ENCODE results near the gene TBCEL. TPM values are rescaled to one million over a fixed set of nuclear protein-coding genes. Genes with fewer than 3 reads are reported as not detected.

Gene TBCEL
- total RNA-seq, 1 experiment from 2014 or later = 23.2 TPM

DNA sequence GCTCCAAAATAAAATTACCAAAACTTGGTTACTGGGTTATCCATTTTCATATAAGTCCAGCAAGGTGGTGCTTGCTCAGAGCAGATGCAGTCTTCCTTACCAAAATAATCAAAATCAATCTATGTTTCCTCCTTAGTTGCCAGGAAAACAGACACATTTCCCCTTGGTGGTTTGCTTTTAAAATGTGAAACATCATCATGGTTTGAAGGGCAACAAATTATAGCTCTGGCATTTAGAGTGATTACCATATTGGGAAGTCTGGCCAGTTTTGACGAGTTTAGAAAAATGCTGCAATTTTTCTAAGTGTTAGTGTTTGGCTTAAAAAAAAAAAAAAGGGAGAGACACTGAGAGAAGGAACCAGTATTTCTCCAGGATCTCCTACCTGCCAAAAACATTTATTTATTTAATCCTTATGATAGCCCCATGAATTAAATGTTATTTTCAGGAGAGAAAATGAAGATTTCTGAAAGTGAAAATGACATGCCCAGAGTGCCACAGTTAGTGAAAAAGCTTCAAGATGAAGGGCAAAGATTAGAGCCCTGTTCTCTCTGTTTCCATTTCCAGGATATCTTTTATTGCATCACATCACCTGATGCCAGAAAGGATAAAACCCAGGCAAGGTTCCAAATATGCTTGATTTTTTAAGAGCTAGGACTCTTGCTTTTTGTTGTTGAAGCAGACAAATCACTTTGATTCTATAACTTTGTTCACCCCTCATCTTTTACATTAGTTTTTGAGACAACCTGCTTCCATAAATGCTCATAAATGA is 29.6 kb upstream of the TBCEL start:
- CTCF ChIA-PET = no interaction called here
- intact Hi-C loops (cut with micrococcal nuclease; ENCODE audit: unreplicated experiment) (no loop called here), in situ Hi-C loops (cut with HindIII; ENCODE audit: low pct_unique_long_range_greater_than_20kb, low sequenced_read_pairs) (no loop called here)
- Histone ChIP-seq H3K4me3 (ENCODE audit: low read depth in 2 of 2, low read length in 2 of 2) (no peak overlapping the region), H3K4me1 (ENCODE audit: control insufficient read depth, insufficient read depth, low read length) (no peaks in the 10 kb centered on the region), H3K9me3 (ENCODE audit: control insufficient read depth, insufficient read depth, low read depth, low read length) (no peaks in the 10 kb centered on the region), H3K27me3 (ENCODE audit: control insufficient read depth, insufficient read depth, low read length) (peaks cover 42% of the 10 kb centered on the region), H3K36me3 (ENCODE audit: control insufficient read depth, insufficient read depth, low read length) (no peaks in the 10 kb centered on the region), H3K27ac (ENCODE audit: low read length) (no peak overlapping the region)
- POLR2A ChIA-PET = no interaction called here
- TF ChIP-seq, protein P1, sequence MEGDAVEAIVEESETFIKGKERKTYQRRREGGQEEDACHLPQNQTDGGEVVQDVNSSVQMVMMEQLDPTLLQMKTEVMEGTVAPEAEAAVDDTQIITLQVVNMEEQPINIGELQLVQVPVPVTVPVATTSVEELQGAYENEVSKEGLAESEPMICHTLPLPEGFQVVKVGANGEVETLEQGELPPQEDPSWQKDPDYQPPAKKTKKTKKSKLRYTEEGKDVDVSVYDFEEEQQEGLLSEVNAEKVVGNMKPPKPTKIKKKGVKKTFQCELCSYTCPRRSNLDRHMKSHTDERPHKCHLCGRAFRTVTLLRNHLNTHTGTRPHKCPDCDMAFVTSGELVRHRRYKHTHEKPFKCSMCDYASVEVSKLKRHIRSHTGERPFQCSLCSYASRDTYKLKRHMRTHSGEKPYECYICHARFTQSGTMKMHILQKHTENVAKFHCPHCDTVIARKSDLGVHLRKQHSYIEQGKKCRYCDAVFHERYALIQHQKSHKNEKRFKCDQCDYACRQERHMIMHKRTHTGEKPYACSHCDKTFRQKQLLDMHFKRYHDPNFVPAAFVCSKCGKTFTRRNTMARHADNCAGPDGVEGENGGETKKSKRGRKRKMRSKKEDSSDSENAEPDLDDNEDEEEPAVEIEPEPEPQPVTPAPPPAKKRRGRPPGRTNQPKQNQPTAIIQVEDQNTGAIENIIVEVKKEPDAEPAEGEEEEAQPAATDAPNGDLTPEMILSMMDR (IDR thresholded peaks at IDR 0.05) = no peak
- no peak for TF ChIP-seq SIN3A (IDR thresholded peaks at IDR 0.05; ENCODE audit: borderline replicate concordance, insufficient read depth, low read depth, low read length)
- no peak for TF ChIP-seq POLR2AphosphoS5 (IDR thresholded peaks at IDR 0.05; ENCODE audit: low read depth, low read length)
- no TSS peak for BruUV-seq (replicated peaks)
- no peak for ATAC-seq
- DNase-seq (ENCODE audit: low read depth, low spot score) = no peak

- no peak for ATAC-seq
- Histone ChIP-seq H3K36me3 (ENCODE audit: control insufficient read depth, insufficient read depth, low read length) (no peaks in the 10 kb centered on the region), H3K4me1 (ENCODE audit: control insufficient read depth, insufficient read depth, low read length) (no peaks in the 10 kb centered on the region), H3K9me3 (ENCODE audit: control insufficient read depth, insufficient read depth, low read depth, low read length) (no peaks in the 10 kb centered on the region), H3K4me3 (ENCODE audit: low read depth in 2 of 2, low read length in 2 of 2) (no peak overlapping the region), H3K27ac (ENCODE audit: low read length) (no peak overlapping the region), H3K27me3 (ENCODE audit: control insufficient read depth, insufficient read depth, low read length) (peaks cover 44% of the 10 kb centered on the region)
- in situ Hi-C loops (cut with HindIII; ENCODE audit: low pct_unique_long_range_greater_than_20kb, low sequenced_read_pairs) (no loop called here), intact Hi-C loops (cut with micrococcal nuclease; ENCODE audit: unreplicated experiment) (no loop called here)
- ChIA-PET POLR2A (no interaction called here), CTCF (no interaction called here)
- no peak for DNase-seq (ENCODE audit: low read depth, low spot score)
- no peak for TF ChIP-seq POLR2AphosphoS5 (IDR thresholded peaks at IDR 0.05; ENCODE audit: low read depth, low read length)
- TF ChIP-seq, protein P1 (IDR thresholded peaks at IDR 0.05) = no peak
- no TSS peak for BruUV-seq (replicated peaks)
Measured at GRCh38 chr11:120995184-120995583, 28.7 kb upstream of the TBCEL start.

DNA sequence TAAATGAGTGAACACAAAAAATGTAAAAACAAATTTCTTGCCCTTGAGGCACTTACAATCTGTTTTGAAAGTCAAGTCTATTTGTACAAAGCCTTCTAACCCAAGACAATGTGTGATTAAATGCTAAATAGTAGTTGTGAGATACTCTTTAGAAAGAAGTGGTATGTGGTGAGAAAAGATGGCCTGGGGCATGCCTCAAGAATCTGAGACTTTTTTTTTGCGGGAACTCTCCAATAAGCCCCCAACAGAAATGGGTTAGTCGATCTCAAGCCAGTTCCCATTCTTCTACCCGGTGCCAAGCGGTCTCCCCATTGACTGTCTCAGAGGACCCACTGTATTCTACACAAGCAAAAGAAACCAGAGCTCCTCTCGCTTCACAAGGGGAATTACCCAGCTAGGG is 26.9 kb upstream of the TBCEL start:
- Histone ChIP-seq H3K9me3 (ENCODE audit: control insufficient read depth, insufficient read depth, low read depth, low read length) (no peaks in the 10 kb centered on the region), H3K4me3 (ENCODE audit: low read depth in 2 of 2, low read length in 2 of 2) (no peak overlapping the region), H3K27ac (ENCODE audit: low read length) (no peak overlapping the region), H3K27me3 (ENCODE audit: control insufficient read depth, insufficient read depth, low read length) (peaks cover 38% of the 10 kb centered on the region; the same call in 1 of the 2 replicates), H3K4me1 (ENCODE audit: control insufficient read depth, insufficient read depth, low read length) (no peaks in the 10 kb centered on the region), H3K36me3 (ENCODE audit: control insufficient read depth, insufficient read depth, low read length) (no peaks in the 10 kb centered on the region)
- no peak for ATAC-seq
- POLR2A ChIA-PET = no interaction called here
- CTCF ChIA-PET = no interaction called here
- in situ Hi-C loops (cut with HindIII; ENCODE audit: low pct_unique_long_range_greater_than_20kb, low sequenced_read_pairs) = no loop called here
- intact Hi-C loops (cut with micrococcal nuclease; ENCODE audit: unreplicated experiment) = no loop called here
- DNase-seq (ENCODE audit: low read depth, low spot score) = no peak
- no TSS peak for BruUV-seq (replicated peaks)
- TF ChIP-seq POLR2AphosphoS5 (IDR thresholded peaks at IDR 0.05; ENCODE audit: low read depth, low read length) (no peak), SIN3A (IDR thresholded peaks at IDR 0.05; ENCODE audit: borderline replicate concordance, insufficient read depth, low read depth, low read length) (no peak), TCF7L2 (IDR thresholded peaks at IDR 0.05; ENCODE audit: low read depth, low read length) (no peak), REST (IDR thresholded peaks at IDR 0.05; ENCODE audit: insufficient read depth in 1 of 2, low read depth in 2 of 2, low read length in 1 of 2) (no peak)
- TF ChIP-seq, protein P1 (IDR thresholded peaks at IDR 0.05) = no peak

All from Panc1 (cell line).